Activated CD8-positive, alpha-beta T cell treated with anti-CD3 and anti-CD28 coated beads, Interleukin-2, amount 10 ng/mL, durations not matched to agents 7 days and 5 days (primary cell): ENCODE results near the gene RPL19. TPM values are rescaled to one million over a fixed set of nuclear protein-coding genes. Genes with fewer than 3 reads are reported as not detected.

Experiments used
- ATAC-seq: fragments of 150-1000 bp; cut with Tn5 transposase; one replicate; pipeline ENCODE4 v1.10.0; 2021; ENCODE audit warnings: moderate library complexity
- CTCF ChIA-PET: fragments of 350-600 bp; sonication (Branson Sonifier 250); formaldehyde crosslinking; loops from one replicate; lab custom pipeline; 2021; ENCODE audit warnings: antibody characterized with exemption; lab: Charles Lee
- POLR2A ChIA-PET: fragments of 350-600 bp; sonication (Branson Sonifier 250); formaldehyde crosslinking; loops from one replicate; lab custom pipeline; 2021; ENCODE audit warnings: antibody characterized with exemption; lab: Charles Lee
- DNase-seq: peaks from one replicate; pipeline ENCODE4 v3.0.0-alpha.2; 2020
- H3K27ac Mint-ChIP-seq: one replicate; pipeline ENCODE4 v1.8.0; 2021; ENCODE audit warnings: mild to moderate bottlenecking, mixed read lengths
- H3K27me3 Mint-ChIP-seq: one replicate; pipeline ENCODE4 v1.8.0; 2021; ENCODE audit warnings: low read depth, mixed read lengths
- H3K36me3 Mint-ChIP-seq: one replicate; pipeline ENCODE4 v1.8.0; 2021; ENCODE audit warnings: low read depth, mixed read lengths
- H3K4me1 Mint-ChIP-seq: one replicate; pipeline ENCODE4 v1.8.0; 2021; ENCODE audit warnings: low read depth, mixed read lengths
- H3K4me3 Mint-ChIP-seq: one replicate; pipeline ENCODE4 v1.8.0; 2021; ENCODE audit warnings: mild to moderate bottlenecking, mixed read lengths
- H3K9me3 Mint-ChIP-seq: one replicate; pipeline ENCODE4 v1.8.0; 2022; ENCODE audit warnings: mixed read lengths; ENCODE audit not compliant: insufficient read depth
- total RNA-seq, 2 experiments: library from RNA; stranded (reverse); gene quantifications; one replicate each; pipeline ENCODE4 v1.2.3, GENCODE V29; 2021

RPL19 gene
- total RNA-seq, 2 experiments from 2014 or later, result 1,896 to 1,946 TPM

DNA sequence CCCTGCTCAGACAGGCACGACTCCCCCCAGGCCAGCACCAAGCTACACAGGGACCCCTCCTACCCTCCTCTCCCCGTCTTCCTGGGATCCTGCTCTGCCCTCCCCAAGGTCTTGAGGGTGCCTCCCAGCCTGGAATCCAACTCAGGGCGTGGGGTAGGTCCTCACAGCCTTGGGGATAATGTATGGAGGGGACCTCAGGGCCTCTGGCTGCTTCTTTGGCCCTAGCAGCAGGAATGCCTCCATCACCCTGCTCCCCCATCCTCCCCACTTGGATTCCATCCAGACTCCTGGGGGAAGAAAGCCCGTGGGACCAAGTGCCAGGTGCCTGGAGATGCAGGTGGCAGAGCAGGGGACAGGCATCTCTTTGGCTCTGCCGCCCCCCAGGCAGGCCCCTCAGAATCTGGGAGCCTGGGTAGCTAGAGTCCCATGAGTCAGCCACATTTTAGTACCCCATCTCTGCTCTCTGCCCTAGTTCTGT, 36.4 kb downstream of the RPL19 start:
- Mint-ChIP-seq H3K9me3 (no peaks in the 10 kb centered on the region), H3K27ac (no peak overlapping the region), H3K4me1 (peaks cover 32% of the 10 kb centered on the region), H3K4me3 (no peak overlapping the region), H3K27me3 (peaks cover 3% of the 10 kb centered on the region), H3K36me3 (no peaks in the 10 kb centered on the region)
- ChIA-PET POLR2A (interaction anchor here (0.6 to 1.6 kb wide), 4 partner anchors 8 to 366 kb away, joined by 3 to 6 read pairs (median 4); no protein-coding TSS in a partner anchor), CTCF (interaction anchor here (0.6 to 8.4 kb wide), 23 partner anchors 9 to 1981 kb away, joined by 3 to 187 read pairs (median 7); partner anchors contain the start of genes CDK12, RPL19 and STAC2)
- DNase-seq, result no peak
- ATAC-seq, result no peak

DNA sequence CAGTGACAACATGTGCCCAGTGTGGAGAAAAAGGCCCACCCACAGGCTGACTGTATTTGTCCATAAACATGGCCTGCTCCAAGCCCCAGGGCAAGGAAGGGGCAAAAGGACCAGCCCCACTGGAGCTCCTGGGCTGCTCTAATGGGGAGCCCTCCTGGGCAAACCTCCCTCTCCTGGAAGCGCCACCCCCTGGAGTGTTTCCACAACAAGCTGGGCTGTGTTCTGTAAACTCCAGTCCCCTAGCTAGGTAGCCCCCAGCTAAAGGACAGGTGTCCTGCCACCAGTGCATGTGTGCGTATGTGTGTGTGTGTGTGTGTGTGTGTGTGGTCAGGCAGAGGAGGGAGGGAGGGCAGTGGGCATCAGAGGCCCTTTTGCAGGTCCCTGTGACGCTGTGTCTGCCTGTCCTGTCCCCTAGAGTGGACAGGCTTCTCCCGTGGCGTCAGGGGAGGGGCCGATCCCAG, 36.9 kb downstream of the RPL19 start:
- Mint-ChIP-seq H3K4me1 (peaks cover 27% of the 10 kb centered on the region), H3K9me3 (no peaks in the 10 kb centered on the region), H3K27me3 (peaks cover 3% of the 10 kb centered on the region), H3K36me3 (no peaks in the 10 kb centered on the region), H3K4me3 (no peak overlapping the region), H3K27ac (peak overlapping the region; percentile 9)
- DNase-seq (no peak), ATAC-seq (no peak)
- ChIA-PET POLR2A (interaction anchor here (1.1 to 1.3 kb wide), 2 partner anchors 8 to 30 kb away, joined by 4 to 6 read pairs; no protein-coding TSS in a partner anchor), CTCF (interaction anchor here (1.1 to 8.4 kb wide), 16 partner anchors 10 to 253 kb away, joined by 3 to 187 read pairs (median 10); partner anchors contain the start of genes CDK12, RPL19 and STAC2)

DNA sequence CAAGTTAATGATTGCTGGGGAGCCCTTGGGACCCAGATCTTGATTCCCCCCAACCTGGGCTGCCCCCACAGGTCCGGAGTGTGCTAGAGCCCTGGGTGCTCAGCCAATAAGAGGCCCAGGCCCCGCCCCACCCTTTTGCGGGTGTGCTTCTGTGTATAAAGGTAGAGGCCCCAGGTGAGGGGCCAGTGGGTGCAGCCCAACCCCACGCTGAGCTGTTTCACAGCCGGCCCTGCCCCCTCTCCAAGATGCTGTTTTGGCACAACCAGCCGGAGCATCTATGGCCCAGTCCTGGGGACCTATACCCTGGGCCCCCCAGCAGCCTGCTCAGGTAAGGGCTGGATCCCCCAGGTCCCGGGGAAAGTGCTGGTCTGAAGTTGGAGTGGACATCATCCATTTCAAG, 37.5 kb downstream of the RPL19 start:
- DNase-seq (no peak), ATAC-seq (no peak)
- no peaks in the 10 kb centered on the region for H3K27me3 Mint-ChIP-seq
- H3K36me3 Mint-ChIP-seq, result no peaks in the 10 kb centered on the region
- no peaks in the 10 kb centered on the region for H3K9me3 Mint-ChIP-seq
- no peak overlapping the region for H3K27ac Mint-ChIP-seq
- H3K4me1 Mint-ChIP-seq, result peaks cover 23% of the 10 kb centered on the region
- POLR2A ChIA-PET, result interaction anchor here (0.7 to 2.7 kb wide), 3 partner anchors 20 to 38 kb away, joined by 3 to 13 read pairs (median 3); partner anchors contain the start of gene RPL19
- CTCF ChIA-PET, result interaction anchor here (1.1 to 8.4 kb wide), 16 partner anchors 9 to 266 kb away, joined by 3 to 187 read pairs (median 8); partner anchors contain the start of genes CDK12 and RPL19
- H3K4me3 Mint-ChIP-seq, result no peak overlapping the region

DNA sequence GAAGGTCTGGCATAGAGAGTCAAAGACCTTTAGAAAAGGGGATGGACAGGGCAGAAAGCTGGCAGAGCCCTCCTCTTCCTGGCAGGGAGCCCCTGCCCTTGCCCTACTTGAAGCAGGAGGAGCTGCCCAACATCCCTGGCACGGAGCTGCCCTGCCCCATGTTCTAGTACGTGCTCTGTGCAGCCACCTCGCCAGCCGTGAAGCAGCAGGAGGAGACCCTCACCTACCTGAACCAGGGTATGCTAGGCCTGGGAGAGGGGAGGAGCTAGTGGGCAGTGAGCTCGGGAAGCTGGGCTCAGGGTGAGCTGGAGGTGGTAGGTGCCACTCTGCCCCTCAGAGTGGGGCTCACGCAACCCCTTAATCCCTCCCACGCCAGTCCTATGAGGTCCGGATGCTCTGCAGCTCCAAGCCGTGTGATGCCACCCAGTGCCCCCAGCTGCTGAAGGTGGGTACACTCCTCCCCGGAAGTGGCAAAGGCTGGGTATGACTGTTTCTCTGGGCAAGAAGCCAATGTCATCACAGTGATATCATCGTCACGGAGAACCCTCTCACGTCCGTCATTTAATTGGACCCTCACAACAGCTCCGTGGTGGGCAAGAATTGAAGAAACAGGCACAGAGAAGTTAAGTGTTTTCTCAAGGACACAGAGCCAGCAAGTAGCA, 38.4 kb downstream of the RPL19 start:
- Mint-ChIP-seq H3K36me3 (no peaks in the 10 kb centered on the region), H3K4me1 (peaks cover 24% of the 10 kb centered on the region), H3K27ac (peak overlapping the region; percentile 51), H3K4me3 (no peak overlapping the region), H3K9me3 (no peaks in the 10 kb centered on the region), H3K27me3 (no peaks in the 10 kb centered on the region)
- POLR2A ChIA-PET, result interaction anchor here (0.7 to 2.7 kb wide), 5 partner anchors 21 to 223 kb away, joined by 3 to 13 read pairs (median 3); partner anchors contain the start of gene RPL19
- CTCF ChIA-PET, result interaction anchor here (0.6 to 8.4 kb wide), 19 partner anchors 8 to 315 kb away, joined by 3 to 187 read pairs (median 4); partner anchors contain the start of gene RPL19
- peak; percentile 74 for DNase-seq
- peak; percentile 64 for ATAC-seq

DNA sequence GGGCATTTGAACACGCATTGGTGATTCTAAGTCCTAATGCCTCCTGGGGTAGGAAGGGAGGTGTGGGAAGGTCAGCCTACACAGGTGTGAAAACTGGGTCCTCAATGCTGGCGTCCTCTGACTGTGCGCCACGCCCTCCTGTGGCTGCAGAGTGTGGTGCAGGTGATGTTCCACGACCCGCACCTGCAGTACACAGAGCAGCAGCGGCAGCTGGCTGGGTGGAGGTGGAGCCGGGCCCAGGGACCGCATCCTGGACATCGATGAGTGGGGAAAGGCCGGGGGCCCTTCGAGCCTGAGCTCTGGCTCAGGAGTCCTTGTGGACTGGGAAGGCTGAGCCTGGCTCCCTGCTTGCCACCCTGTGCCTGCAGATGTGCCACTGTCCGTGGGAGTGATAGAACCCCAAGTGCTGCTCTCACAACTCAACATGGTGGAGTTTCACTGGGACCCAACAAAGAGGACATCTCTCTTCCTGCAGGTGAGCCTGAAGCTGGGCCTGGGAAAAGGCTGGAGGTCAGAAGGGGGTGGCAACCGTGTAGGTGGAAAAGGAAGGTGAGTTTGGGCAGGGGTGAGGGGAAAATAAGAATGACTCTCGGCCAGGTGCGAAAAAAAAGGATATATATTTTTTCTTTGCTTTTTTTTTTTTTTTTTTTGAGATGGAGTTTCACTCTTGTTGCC, 39.7 kb downstream of the RPL19 start:
- no peaks in the 10 kb centered on the region for H3K9me3 Mint-ChIP-seq
- no peak overlapping the region for H3K4me3 Mint-ChIP-seq
- H3K36me3 Mint-ChIP-seq, result no peaks in the 10 kb centered on the region
- ChIA-PET POLR2A (interaction anchor here (2.7 kb wide), 1 partner anchor 40 kb away, joined by 13 read pairs; the partner anchor contains the start of gene RPL19), CTCF (interaction anchor here (0.7 to 8.4 kb wide), 11 partner anchors 9 to 256 kb away, joined by 3 to 187 read pairs (median 5); partner anchors contain the start of gene RPL19)
- no peaks in the 10 kb centered on the region for H3K27me3 Mint-ChIP-seq
- DNase-seq, result peak; percentile 77
- H3K4me1 Mint-ChIP-seq, result peaks cover 36% of the 10 kb centered on the region
- peak; percentile 64 for ATAC-seq
- peak overlapping the region; percentile 54 for H3K27ac Mint-ChIP-seq

DNA sequence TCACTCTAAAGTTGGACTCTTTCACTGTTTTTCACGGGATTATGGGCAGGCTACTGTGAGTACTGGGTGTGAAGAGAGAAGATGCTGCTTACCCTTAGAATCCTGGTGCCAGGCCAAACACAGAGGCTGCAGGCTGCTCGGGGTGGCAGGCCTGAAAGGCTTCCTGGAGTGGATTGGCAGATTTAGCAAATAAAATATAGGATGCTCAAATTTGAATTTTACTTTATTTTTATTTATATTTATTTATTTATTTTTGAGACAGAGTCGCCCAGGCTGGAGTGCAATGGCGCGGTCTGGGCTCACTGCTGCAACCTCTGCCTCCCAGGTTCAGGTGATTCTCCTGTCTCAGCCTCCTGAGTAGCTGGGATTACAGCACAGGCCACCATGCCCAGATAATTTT, 40.5 kb downstream of the RPL19 start:
- ATAC-seq (no peak), DNase-seq (no peak)
- Mint-ChIP-seq H3K27me3 (no peaks in the 10 kb centered on the region), H3K4me3 (no peak overlapping the region), H3K27ac (no peak overlapping the region), H3K9me3 (no peaks in the 10 kb centered on the region), H3K4me1 (peaks cover 36% of the 10 kb centered on the region), H3K36me3 (no peaks in the 10 kb centered on the region)
- CTCF ChIA-PET, result interaction anchor here (1.3 to 8.4 kb wide), 5 partner anchors 8 to 33 kb away, joined by 3 to 187 read pairs (median 6); no protein-coding TSS in a partner anchor
- POLR2A ChIA-PET, result interaction anchor here (0.8 kb wide), 1 partner anchor 34 kb away, joined by 4 read pairs; no protein-coding TSS in a partner anchor

DNA sequence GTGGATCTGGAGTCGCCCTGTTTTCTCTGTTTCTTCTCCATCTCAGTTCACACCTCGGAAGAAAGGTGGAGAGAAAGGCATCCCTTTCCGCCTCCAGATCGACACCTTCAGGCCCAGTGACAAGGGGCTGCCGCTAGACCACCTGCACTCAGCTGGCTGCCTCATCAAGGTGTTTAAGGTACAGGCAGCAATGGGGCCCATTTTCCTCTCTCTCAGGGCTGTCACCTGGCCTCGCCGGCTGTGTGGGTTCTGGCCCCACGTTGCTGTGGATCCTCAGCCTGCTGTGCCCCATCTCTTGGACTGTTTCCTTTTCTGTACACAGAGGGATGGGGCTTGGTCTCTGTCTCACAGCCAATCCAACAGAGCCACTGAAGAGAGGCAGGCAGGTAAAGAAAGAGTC, 43.1 kb downstream of the RPL19 start:
- H3K4me3 Mint-ChIP-seq, result no peak overlapping the region
- POLR2A ChIA-PET, result no interaction called here

DNA sequence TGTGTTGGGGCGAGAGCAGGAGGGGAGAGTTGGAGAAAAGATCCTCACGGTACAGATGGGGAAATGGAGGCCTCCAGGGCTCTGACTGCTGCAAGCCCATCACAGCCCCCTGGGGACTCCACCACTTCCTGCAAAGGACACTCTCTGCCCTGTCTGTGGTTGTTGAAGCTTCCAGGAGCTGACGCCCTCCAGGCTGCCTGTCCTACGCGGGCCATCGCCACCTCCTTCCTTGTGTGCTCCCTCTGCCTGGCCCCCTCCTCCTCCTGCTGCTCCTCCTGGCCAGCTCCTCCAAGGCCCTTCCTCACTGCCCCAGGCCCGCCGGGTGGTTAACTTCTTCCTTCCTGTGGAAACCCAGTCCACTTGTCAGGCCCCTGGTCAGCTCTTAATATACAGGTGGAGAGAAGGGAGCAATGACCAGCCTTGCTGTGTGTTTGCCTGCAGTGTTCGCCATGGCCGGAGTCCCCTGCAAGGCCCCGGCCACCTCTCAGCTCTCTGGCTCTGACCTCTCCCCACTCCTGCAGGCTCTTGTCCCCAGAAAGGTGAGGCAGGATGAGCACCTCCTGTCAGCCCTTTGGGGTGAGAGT, 44.0 kb downstream of the RPL19 start:
- H3K36me3 Mint-ChIP-seq, result no peaks in the 10 kb centered on the region
- ChIA-PET POLR2A (interaction anchor here (0.8 to 1.7 kb wide), 4 partner anchors 8 to 261 kb away, joined by 3 to 8 read pairs (median 6); partner anchors contain the start of gene RPL19), CTCF (interaction anchor here (0.7 to 7.3 kb wide), 48 partner anchors 10 to 686 kb away, joined by 3 to 137 read pairs (median 4); partner anchors contain the start of genes ARL5C, MED1, PLXDC1 and RPL19)
- DNase-seq, result peak; percentile 42
- peaks cover 23% of the 10 kb centered on the region for H3K4me1 Mint-ChIP-seq
- no peak for ATAC-seq
- H3K9me3 Mint-ChIP-seq, result no peaks in the 10 kb centered on the region
- H3K27ac Mint-ChIP-seq, result no peak overlapping the region
- no peaks in the 10 kb centered on the region for H3K27me3 Mint-ChIP-seq
- H3K4me3 Mint-ChIP-seq, result no peak overlapping the region

More for the DNA sequence above, 43.1 kb downstream of the RPL19 start:
- Mint-ChIP-seq H3K27me3 (no peaks in the 10 kb centered on the region), H3K4me1 (peaks cover 31% of the 10 kb centered on the region), H3K9me3 (no peaks in the 10 kb centered on the region), H3K36me3 (no peaks in the 10 kb centered on the region), H3K27ac (no peak overlapping the region)
- CTCF ChIA-PET, result interaction anchor here (1.8 to 4.0 kb wide), 4 partner anchors 36 to 379 kb away, joined by 5 to 137 read pairs (median 32); partner anchors contain the start of gene ARL5C
- ATAC-seq (no peak), DNase-seq (no peak)

DNA sequence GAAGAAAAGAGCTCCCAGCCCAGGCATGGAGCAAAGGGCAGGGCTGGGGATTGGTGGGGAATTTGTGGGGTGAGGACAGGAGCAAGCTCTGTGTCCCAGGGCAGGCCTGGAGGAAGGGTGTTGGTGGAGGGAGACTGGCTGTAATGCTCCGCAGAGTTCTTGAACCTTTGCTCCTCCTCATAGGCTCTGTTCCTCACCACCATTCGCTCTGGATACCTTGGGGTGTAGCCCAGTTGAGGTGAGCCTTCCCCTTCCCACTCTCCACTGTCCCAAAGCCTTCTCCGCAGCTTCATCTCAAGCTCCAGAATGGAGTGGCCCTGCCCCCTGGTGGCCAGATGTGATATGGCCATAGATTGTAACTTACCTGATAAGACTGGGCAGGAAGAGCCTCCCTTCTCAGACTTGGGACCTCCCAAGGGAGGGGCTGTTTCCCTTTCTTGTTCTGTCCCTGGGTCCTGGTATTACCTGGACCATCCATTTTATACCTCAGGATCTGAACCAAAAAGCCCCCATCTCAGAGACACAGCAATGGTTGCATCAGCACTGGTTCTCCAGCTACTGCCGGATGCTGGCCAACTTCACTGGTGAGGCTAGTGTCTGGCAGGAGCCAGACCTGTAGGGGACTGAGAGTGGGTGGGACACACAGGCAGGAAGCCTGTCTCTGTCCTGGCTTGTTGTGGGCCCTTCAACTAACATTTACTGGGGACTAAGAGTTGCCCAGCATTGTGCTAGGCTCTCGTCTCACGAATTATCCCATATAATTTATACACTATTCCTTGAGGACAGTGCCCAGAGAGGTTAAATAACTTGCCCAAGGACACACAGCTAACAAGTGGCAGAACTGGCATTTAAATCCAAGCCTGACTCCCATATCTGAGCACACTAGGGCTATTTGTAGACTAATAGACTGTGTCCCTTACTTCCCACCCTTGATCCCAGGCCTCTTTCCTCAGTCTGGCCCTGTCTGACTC, 44.8 kb downstream of the RPL19 start:
- ATAC-seq (peak; percentile 93), DNase-seq (peak; percentile 91)
- Mint-ChIP-seq H3K36me3 (no peaks in the 10 kb centered on the region), H3K27me3 (no peaks in the 10 kb centered on the region), H3K27ac (peak overlapping the region; percentile 66), H3K9me3 (no peaks in the 10 kb centered on the region), H3K4me1 (peaks cover 16% of the 10 kb centered on the region), H3K4me3 (no peak overlapping the region)
- ChIA-PET CTCF (interaction anchor here (0.6 to 7.3 kb wide), 49 partner anchors 9 to 687 kb away, joined by 3 to 137 read pairs (median 4); partner anchors contain the start of genes ARL5C, MED1, PLXDC1 and RPL19), POLR2A (interaction anchor here (0.8 to 1.7 kb wide), 5 partner anchors 8 to 485 kb away, joined by 3 to 8 read pairs (median 6); partner anchors contain the start of gene RPL19)

DNA sequence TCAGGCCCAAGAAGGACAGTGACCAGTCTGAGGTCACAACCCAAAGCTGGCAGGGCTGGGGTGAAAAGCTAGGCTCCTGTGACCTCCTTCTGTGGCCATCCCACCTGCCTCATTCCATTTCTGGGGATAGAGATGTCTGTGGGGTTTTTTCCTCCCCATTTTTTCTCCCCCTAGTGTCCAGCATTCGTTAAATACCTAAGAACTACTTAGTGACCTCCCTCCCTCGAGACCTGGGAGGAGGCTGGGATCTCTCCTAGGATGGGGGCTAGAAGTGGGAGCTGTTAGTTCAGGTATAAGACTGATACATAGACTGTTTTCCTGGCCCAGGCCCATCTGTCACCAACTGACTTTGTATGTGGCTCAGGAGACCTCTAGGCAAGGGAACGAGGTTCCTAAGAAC, 46.2 kb downstream of the RPL19 start:
- ChIA-PET POLR2A (no interaction called here), CTCF (interaction anchor here (1.2 to 7.3 kb wide), 5 partner anchors 8 to 263 kb away, joined by 3 to 137 read pairs (median 37); no protein-coding TSS in a partner anchor)
- H3K4me3 Mint-ChIP-seq, result no peak overlapping the region
- H3K9me3 Mint-ChIP-seq, result no peaks in the 10 kb centered on the region
- H3K27me3 Mint-ChIP-seq, result no peaks in the 10 kb centered on the region
- DNase-seq (no peak), ATAC-seq (no peak)
- H3K27ac Mint-ChIP-seq, result no peak overlapping the region
- H3K4me1 Mint-ChIP-seq, result peaks cover 15% of the 10 kb centered on the region
- H3K36me3 Mint-ChIP-seq, result no peaks in the 10 kb centered on the region
